GM12878 (cell line): Measurements from ENCODE around the gene TRPM6. TPM values are rescaled to one million over a fixed set of nuclear protein-coding genes. Genes with fewer than 3 reads are reported as not detected.

Source experiments
- ATAC-seq: fragments of 200-7000 bp; cut with Tn5 transposase; 3 replicates; pipeline ENCODE4 v1.9.1; 2020; ENCODE audit warnings: mild to moderate bottlenecking, moderate library complexity
- BruUV-seq: library from RNA; stranded (reverse); fragments of 400-500 nt; replicated peaks from 2 replicates; lab custom pipeline; 2021; lab: Mats Ljungman, UMichigan
- CTCF ChIA-PET: fragments of 300-600 bp; sonication (Branson Sonifier 250); formaldehyde crosslinking; extraction: SDS; loops from one replicate; lab custom pipeline; 2021; ENCODE audit warnings: inconsistent platforms; lab: Yijun Ruan, JAX
- POLR2A ChIA-PET: fragments of 350-600 bp; formaldehyde crosslinking; extraction: SDS; loops from one replicate; lab custom pipeline; 2021; ENCODE audit warnings: inconsistent platforms; lab: Charles Lee
- RAD21 ChIA-PET: fragments of 300-600 bp; sonication (Branson Sonifier 250); formaldehyde crosslinking; loops from one replicate; lab custom pipeline; 2023; ENCODE audit warnings: antibody characterized with exemption; ENCODE audit not compliant: unreplicated experiment; lab: Charles Lee
- SMC1A ChIA-PET: fragments of 300-600 bp; sonication (Branson Sonifier 250); formaldehyde crosslinking; loops from one replicate; lab custom pipeline; 2023; ENCODE audit not compliant: unreplicated experiment, uncharacterized antibody; lab: Charles Lee
- DNase-seq: peaks from one replicate; pipeline ENCODE4 v3.0.0-alpha.2; 2011; ENCODE audit warnings: low read depth, low spot score
- FAIRE-seq: peaks from 3 replicates; lab custom pipeline; 2011; peaks lifted over from hg19 to GRCh38; lab: Jason Lieb, UNC
- H2AFZ ChIP-seq: 2 replicates; pipeline ENCODE4 v1.6.0; 2011; ENCODE audit warnings: low read depth, low read length, control low read depth; ENCODE audit not compliant: control insufficient read depth
- H3K27ac ChIP-seq: 2 replicates; pipeline ENCODE4 v1.5.1; 2011; ENCODE audit warnings: control low read depth; ENCODE audit not compliant: control insufficient read depth, insufficient read depth
- H3K27me3 ChIP-seq, 2 experiments: replicated peaks in 1 of 2; 2 replicates each; pipeline versions ENCODE4 v1.6.0 to v1.6.1; 2011; ENCODE audit warnings: low read length in 1 of 2; ENCODE audit not compliant: control insufficient read depth in 2 of 2, insufficient read depth in 2 of 2
- H3K36me3 ChIP-seq, 2 experiments: 2 replicates each; pipeline ENCODE4 v1.5.1; 2011; ENCODE audit warnings: low read length in 1 of 2; ENCODE audit not compliant: control insufficient read depth in 2 of 2, insufficient read depth in 2 of 2
- H3K4me1 ChIP-seq: 2 replicates; pipeline ENCODE4 v1.6.1; 2011; ENCODE audit warnings: mild to moderate bottlenecking, low read length, moderate library complexity, mixed read lengths; ENCODE audit not compliant: control insufficient read depth, insufficient read depth
- H3K4me2 ChIP-seq: 2 replicates; pipeline ENCODE4 v1.6.0; 2011; ENCODE audit warnings: control low read depth; ENCODE audit not compliant: control insufficient read depth, insufficient read depth
- H3K4me3 ChIP-seq: fragments of 200-600 bp; sonication (generic); 2 replicates; pipeline ENCODE4 v1.5.1; 2016
- H3K79me2 ChIP-seq: 2 replicates; pipeline ENCODE4 v1.6.0; 2011; ENCODE audit warnings: low read length; ENCODE audit not compliant: control insufficient read depth, insufficient read depth
- H3K9ac ChIP-seq: 2 replicates; pipeline ENCODE4 v1.8.0; 2011; ENCODE audit warnings: low read length, control low read depth, mixed read lengths; ENCODE audit not compliant: control insufficient read depth, insufficient read depth
- H3K9me3 ChIP-seq: replicated peaks from 3 replicates; pipeline ENCODE4 v1.5.1; 2011; ENCODE audit warnings: mild to moderate bottlenecking, low read length; ENCODE audit not compliant: control insufficient read depth, insufficient read depth
- H4K20me1 ChIP-seq: 2 replicates; pipeline ENCODE4 v1.6.0; 2011; ENCODE audit not compliant: control insufficient read depth, insufficient read depth
- ASH2L ChIP-seq: fragments of 300-600, 200-600 bp; sonication (generic); IDR thresholded peaks from 2 replicates; pipeline ENCODE4 v1.6.1; 2017; ENCODE audit warnings: low read depth, mild to moderate bottlenecking, borderline replicate concordance
- HSF1 ChIP-seq: fragments of 150-350 bp; IDR thresholded peaks from 2 replicates; pipeline ENCODE4 v1.6.1; 2014; ENCODE audit warnings: mild to moderate bottlenecking, low read depth, low read length
- WGBS: methylation state at CpG from one replicate; pipeline ENCODE4 v1.1.6; 2016; ENCODE audit warnings: low lambda C conversion rate; ENCODE audit not compliant: insufficient replicate concordance, insufficient coverage; ENCODE audit errors: missing lambda C conversion rate; 5-methylcytosine and 5-hydroxymethylcytosine counted together
- in situ Hi-C: fragments of 300-500 bp; cut with MboI; formaldehyde crosslinking; loops from 9 replicates; pipeline ENCODE4 v1.14.3; 2018; ENCODE audit warnings: mixed read lengths
- intact Hi-C: fragments of 100-400 bp; cut with micrococcal nuclease; formaldehyde crosslinking; loops from one replicate; pipeline ENCODE4 v1.14.2; 2022; ENCODE audit not compliant: unreplicated experiment
- polyA plus RNA-seq, 11 experiments: library from polyadenylated mRNA; depleted of rRNA in 4 of 11; unstranded in 6 of 11; stranded (reverse) in 5 of 11; fragments of >200 nt; fragmentation: Nextera tagmentation in 4 of 11; fragmentation: Illumina TruSeq in 1 of 11; extraction: Ambion mirVana in 4 of 11; extraction: Trizol in 1 of 11; gene quantifications; 1 replicate in 1 of 11; 2 replicates in 10 of 11; pipeline versions ENCODE4 v1.2.1 to v1.2.3, GENCODE V29; 2011 to 2016; ENCODE audit warnings: inconsistent platforms in 2 of 11, missing spikeins in 2 of 11, low read depth in 1 of 11
- total RNA-seq, 4 experiments: library from RNA; depleted of rRNA in 3 of 4; stranded (reverse); fragments of >200 nt in 3 of 4; fragmentation: Illumina TruSeq in 1 of 4; extraction: Trizol in 1 of 4; gene quantifications; 2 replicates each; pipeline versions ENCODE4 v1.2.1 to v1.2.3, GENCODE V29; 2013 to 2021
- TF ChIP-seq, protein P1 (sequence below): IDR thresholded peaks from 2 replicates; pipeline ENCODE4 v1.6.1; 2012; ENCODE audit warnings: improper control_type of control experiment, low read depth, low read length; ENCODE audit not compliant: insufficient replicate concordance

TRPM6 gene
- total and polyA plus RNA-seq, 10 of the 15 experiments (the other 5 are each of a cell fraction or from before 2014, with no cell fraction given) = under 0.01 to 0.34 (median 0.05) TPM; not detected in 1

GRCh38 chr9:74719306-74719705, 168.4 kb downstream of the TRPM6 start:
- ATAC-seq = no peak
- BruUV-seq = no TSS peak
- Histone ChIP-seq H3K9me3 (no peaks in the 10 kb centered on the region), H3K4me1 (no peaks in the 10 kb centered on the region), H4K20me1 (no peaks in the 10 kb centered on the region), H3K27me3 (no peaks in the 10 kb centered on the region; a peak in 1 of 4 replicates), H2AFZ (no peak overlapping the region), H3K4me3 (no peak overlapping the region), H3K9ac (no peak overlapping the region), H3K27ac (no peak overlapping the region), H3K79me2 (no peaks in the 10 kb centered on the region), H3K4me2 (no peak overlapping the region), H3K36me3 (no peaks in the 10 kb centered on the region)
- in situ Hi-C loops = no loop called here
- intact Hi-C loops = no loop called here
- RAD21 ChIA-PET = no interaction called here
- no peak for DNase-seq
- TF ChIP-seq, protein P1, sequence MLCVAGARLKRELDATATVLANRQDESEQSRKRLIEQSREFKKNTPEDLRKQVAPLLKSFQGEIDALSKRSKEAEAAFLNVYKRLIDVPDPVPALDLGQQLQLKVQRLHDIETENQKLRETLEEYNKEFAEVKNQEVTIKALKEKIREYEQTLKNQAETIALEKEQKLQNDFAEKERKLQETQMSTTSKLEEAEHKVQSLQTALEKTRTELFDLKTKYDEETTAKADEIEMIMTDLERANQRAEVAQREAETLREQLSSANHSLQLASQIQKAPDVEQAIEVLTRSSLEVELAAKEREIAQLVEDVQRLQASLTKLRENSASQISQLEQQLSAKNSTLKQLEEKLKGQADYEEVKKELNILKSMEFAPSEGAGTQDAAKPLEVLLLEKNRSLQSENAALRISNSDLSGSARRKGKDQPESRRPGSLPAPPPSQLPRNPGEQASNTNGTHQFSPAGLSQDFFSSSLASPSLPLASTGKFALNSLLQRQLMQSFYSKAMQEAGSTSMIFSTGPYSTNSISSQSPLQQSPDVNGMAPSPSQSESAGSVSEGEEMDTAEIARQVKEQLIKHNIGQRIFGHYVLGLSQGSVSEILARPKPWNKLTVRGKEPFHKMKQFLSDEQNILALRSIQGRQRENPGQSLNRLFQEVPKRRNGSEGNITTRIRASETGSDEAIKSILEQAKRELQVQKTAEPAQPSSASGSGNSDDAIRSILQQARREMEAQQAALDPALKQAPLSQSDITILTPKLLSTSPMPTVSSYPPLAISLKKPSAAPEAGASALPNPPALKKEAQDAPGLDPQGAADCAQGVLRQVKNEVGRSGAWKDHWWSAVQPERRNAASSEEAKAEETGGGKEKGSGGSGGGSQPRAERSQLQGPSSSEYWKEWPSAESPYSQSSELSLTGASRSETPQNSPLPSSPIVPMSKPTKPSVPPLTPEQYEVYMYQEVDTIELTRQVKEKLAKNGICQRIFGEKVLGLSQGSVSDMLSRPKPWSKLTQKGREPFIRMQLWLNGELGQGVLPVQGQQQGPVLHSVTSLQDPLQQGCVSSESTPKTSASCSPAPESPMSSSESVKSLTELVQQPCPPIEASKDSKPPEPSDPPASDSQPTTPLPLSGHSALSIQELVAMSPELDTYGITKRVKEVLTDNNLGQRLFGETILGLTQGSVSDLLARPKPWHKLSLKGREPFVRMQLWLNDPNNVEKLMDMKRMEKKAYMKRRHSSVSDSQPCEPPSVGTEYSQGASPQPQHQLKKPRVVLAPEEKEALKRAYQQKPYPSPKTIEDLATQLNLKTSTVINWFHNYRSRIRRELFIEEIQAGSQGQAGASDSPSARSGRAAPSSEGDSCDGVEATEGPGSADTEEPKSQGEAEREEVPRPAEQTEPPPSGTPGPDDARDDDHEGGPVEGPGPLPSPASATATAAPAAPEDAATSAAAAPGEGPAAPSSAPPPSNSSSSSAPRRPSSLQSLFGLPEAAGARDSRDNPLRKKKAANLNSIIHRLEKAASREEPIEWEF = no peak
- TF ChIP-seq HSF1 (no peak), ASH2L (no peak)
- CTCF ChIA-PET = no interaction called here
- SMC1A ChIA-PET = no interaction called here
- WGBS = 0% methylated on average over 1 of the region's 1 CpG
- POLR2A ChIA-PET = no interaction called here
- no peak for FAIRE-seq
